Activated CD8-positive, alpha-beta memory T cell treated with anti-CD3 and anti-CD28 coated beads, Interleukin-2, amount 50 U/mL, for 24 hours (primary cell): Measurements from ENCODE around the gene C14orf132.
"Not testable (repeated sequence)": the region's sequence is repeated elsewhere in the genome, so short reads cannot be mapped to it uniquely, and the experiment has no call there.

Experiments
- DNase-seq: peaks from one replicate; pipeline ENCODE4 v3.0.0-alpha.2; 2020; ENCODE audit errors: extremely low read depth

Gene C14orf132

DNA sequence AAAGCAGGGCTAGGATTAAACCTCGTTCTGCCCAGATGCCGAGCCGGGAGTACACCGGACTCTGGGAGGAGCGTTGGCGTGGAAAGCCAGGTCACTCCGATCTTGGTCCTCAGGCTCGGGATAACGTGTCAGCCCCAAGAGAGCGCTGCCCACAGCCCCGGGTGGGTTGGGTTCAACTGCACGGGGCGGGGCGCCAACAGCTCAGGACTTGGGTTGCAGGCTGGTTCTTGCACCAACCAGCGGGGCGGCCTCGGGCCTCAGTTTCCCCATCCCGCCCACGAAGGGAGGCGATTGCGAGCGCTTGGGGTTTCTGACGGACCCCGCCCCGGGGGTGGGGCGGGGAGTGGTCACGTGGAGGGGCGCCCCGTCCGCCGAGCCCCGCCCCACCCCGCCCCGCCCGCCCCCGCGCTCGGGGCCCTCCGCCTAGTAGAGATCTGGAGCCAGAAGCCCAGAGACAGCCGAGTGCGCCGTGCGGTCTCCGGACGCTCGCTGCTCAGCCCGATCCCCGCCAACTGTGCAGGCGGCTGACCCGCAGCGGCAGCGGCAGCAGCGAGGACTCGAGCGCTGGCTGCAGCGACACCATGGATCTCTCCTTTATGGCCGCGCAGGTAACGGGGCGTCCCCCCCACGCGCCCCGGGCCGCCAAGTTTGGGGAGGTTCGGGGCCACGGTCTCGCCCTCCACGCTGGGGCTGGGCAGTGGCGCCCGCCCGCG, at the start of gene C14orf132:
C14orf132 (plus strand) TSS at position 443 of the 713 bp plus-strand sequence; CDS start at position 582, 139 bp downstream.
- DNase-seq, result no peak

DNA sequence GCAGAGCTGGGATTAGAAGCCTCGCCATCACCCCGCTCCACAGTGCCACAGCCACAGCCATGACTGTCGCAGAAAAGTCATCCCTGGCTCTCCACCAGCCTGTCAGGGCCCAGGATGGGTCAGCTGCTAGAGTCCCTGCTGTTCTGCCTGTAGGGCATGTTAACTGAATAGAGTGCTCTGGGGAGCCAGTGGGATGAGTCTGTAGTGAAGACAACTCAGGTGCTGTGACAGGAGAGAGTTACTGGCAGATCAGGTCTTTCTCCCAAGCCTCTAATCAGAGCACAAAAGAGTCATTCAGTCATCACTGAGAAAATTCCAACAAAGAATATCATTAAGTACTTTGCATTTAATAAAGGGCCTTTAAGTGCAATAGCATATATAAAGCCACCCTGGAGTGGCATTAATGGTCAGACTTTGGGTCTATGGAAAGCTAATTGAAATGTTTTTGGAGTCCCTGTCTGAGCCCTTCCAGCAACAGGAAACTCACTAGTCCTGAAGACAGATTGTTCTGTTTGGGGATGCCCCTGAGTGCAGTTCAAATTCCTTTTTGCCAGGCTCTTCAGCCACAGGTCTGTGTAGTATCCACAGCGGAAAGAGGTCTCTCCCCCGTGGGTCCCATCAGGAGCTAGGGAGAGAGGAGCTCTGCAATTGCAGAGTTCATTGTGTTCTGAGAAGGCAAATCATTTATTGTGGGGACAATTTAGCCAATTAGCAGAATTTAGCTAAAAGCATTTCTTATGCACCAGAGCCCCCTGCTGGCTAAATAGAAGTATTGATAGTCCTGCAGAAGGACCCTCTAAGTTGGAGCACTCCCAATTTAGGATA, 45.2 kb upstream of the C14orf132 start:
- no peak for DNase-seq

DNA sequence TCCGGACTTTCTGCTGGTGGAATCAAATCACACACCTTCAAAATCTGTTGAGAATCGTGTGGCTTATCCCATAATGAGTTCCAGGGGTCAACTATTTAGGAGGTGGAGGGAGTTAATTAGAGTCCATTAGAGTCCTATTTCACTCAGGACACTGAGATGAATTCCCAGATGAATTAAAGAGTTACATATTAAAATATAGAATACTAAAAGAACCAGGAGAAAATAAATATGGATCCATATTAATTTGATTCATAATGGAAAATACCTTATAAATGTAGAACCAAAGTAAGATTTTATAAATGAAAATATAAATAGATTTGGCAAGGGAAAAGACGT, 44.6 kb upstream of the C14orf132 start:
- DNase-seq, result no peak

DNA sequence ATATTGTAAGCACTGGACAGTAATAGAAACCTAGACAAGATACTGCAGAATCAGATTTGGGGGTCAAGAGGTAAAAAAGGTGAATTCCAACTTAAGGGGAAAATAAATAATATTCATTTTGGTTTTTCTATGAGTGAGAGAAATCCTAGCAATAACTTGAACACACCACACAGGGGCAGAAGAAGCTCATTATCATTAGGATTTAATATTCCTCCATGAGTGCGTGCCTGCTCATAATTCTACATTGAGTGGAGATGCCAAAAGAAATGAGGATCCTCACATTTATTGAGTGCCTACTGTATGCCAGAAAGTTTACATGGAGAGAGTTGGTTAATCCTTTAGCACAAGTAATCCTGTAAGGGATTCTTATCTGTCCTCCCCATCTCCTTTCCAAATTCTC, 40.5 kb upstream of the C14orf132 start:
- no peak for DNase-seq

GRCh38 chr14:96001866-96002497, 37.2 kb upstream of the C14orf132 start:
- DNase-seq, result no peak

DNA sequence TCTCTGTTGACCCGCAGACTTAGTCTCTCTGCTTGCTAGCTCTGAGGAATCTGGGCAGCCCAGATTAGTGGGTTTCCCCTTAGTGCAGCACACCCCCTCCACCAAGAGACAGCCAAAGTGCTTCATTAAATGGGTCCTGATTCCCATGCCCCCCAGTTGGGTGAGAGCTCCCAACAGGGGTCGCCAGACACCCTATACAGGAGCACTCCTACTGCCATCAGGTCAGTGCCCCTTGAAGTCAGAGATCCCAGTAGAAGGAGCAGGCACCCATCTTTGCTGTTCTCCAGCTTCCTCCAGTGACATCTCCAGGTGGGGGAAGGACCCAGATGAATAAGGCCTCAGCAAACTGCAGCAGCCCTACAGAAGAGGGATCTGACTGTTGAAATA, 36.7 kb upstream of the C14orf132 start:
- no peak for DNase-seq

DNA sequence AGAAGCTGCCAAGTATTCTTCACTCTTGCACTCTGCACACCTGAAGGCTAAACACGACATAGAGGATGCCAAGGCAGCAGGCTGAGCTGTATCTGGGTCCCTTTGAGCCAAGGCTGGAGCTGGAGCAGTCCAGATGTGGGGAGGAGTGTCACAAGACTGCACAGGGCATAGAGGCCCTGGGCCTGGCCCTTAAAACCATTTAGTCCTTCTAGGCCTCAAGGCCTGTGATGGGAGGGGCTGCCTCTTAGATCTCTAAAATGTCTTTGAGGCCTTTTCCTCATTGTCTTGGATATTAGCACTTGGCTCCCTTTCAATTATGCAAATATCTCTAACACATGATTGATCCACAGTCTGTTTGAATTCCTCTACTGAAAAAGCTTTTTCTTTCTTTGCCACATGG, 28.0 kb upstream of the C14orf132 start:
- no peak for DNase-seq

DNA sequence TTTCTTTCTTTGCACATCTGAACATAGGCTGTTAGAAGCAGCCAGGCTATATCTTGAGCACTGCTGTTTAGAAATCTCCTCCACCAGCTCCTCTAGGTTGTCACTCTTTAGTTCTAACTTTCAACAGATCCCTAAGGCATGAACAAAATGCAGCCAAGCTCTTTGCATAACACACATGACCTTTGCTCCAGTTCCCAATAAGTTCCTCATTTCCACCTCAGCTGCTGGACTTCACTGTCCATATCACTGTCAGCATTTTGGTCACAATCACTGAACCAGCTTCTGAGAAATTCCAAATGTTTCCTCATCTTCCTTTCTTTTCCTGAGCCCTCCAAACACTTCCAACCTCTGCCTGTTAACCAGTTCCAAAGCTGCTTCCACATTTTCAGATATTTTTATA, 27.6 kb upstream of the C14orf132 start:
- no peak for DNase-seq

DNA sequence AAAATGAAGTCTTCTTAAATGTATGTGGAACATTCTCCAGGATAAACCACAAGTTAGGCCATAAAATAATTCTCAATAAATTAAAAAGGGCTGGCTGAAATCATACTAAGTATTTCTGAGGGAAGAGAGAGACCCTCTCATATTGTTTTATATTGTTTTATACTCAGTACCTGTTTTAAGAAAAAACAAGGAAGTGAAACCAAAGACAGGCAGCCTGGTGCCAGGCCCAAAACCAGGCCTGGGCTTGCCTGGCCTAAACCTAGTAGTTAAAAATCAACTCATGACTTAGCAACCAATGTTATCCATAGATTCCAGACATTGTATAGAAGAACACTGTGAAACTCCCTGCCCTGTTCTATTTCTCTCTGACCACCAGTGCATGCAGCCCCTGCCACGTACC, 26.4 kb upstream of the C14orf132 start:
- not testable (repeated sequence) for DNase-seq

- no peak for DNase-seq
Measured at GRCh38 chr14:96014176-96014575, 25.0 kb upstream of the C14orf132 start.

DNA sequence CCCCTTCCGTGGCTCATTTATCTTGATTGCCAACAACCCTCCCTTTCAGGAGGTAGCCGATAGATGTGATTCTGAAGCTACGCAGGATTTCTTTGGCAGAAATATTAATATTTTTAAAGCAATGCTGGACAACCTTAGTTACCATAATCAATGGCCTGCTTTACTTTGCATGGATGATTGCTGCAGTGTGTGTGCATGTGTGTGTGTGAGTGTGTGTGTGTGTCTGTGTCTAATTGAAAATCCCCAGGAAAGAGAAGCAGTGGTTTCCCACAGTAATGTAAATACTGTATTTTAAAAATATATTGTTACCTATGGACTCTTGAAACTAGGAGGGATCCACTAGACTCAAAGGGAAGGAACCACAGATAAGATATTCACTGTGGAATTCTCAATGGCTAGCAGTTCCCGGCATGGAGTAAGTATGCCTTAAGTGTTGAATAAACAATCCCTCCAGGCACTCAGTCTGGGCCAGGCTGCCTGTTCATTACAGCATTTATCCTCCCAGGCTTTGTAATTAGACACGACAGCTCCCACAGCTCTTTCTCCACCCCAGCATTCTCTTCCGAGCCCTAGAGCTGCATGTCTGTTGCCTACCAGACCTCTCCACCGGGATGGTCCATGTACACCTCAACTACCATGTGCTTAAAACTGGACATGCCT, 22.5 kb upstream of the C14orf132 start:
- DNase-seq, result no peak

DNA sequence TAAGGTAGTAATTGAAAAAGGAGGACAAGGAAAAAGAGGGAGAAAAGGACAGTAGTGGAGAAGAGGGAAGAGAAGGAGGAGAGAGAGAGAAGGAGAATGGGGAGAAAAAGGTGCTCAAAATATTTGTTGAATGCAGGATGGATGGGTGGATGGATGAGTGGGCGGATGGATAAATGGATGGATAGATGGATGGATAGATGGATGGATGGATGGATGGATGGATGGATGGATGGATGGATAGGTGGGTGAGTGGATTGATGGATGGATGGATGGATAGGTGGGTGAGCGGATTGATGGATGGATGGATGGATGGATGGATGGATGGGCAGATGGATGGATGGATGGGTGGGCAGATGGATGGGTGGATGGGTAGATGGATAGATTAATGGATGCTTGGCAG, 21.3 kb upstream of the C14orf132 start:
- no peak for DNase-seq

DNA sequence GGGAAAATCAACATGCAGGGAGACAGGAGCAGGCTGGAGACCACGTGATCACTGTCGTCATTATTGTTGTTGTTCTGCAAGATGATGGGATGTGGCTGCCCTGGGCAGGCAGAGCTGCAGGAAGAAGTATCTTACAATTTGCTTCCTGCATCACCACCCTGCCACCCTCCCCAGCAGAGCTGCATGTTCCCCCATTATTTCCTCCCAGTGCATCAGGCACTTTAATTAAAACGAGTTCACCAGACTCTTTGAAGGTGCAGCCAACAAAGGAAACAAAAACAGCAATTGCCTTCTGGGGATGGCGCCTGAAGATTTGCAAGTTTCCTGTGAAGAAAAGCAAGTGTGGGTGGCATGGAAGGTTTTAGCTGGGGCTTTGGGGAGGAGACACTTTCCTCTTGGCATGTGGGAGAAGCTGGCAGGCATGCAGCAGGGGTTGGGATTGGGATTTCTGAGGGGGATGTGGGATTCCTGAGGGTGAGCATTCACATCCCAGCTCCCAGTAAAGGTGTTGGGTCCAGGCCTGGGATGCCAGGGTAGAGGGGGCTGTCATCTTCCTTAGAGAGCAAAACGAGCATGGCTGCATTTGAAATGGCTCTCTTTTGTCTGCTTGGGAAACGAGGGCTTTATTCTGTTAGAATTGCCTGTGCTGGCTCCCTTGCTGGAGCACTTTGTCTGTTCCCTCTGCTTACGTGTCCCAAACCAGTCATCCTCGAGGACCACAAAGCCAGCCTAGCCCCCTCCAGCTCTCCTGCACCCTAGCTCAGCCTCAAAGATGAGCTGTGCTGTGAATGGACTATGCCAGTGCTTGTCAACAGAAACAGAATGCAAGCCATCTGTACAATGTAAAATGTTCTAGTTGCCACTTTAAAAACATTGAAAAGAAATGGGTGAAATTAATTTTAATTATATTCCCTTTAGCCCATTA, 11.5 kb upstream of the C14orf132 start:
- no peak for DNase-seq

DNA sequence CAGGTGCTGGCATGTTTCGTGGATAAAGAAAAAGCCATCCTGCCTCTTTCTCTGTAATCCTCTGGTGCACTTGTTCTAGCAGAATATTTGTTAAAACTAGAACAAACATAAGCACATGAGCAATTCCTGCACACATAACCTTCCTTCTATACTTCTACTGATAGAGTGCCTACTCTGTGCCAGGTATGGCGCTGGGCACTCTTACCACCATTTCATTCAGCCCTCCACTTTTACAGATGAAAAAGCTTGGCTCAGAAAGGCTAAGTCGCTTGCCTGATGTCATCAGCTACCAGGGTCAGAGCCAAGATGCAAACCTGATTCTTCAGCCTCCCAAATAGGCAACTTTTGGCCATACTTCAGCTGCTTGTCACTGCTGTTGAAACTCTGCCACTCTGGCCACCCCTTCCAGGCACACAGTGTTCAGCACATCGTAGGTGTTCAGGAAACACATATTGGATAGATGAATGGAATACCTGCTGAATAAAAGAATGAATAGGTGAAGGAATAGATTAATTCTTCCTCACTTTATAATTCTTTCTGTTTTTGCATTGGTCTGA, 10.0 kb upstream of the C14orf132 start:
- no peak for DNase-seq

DNA sequence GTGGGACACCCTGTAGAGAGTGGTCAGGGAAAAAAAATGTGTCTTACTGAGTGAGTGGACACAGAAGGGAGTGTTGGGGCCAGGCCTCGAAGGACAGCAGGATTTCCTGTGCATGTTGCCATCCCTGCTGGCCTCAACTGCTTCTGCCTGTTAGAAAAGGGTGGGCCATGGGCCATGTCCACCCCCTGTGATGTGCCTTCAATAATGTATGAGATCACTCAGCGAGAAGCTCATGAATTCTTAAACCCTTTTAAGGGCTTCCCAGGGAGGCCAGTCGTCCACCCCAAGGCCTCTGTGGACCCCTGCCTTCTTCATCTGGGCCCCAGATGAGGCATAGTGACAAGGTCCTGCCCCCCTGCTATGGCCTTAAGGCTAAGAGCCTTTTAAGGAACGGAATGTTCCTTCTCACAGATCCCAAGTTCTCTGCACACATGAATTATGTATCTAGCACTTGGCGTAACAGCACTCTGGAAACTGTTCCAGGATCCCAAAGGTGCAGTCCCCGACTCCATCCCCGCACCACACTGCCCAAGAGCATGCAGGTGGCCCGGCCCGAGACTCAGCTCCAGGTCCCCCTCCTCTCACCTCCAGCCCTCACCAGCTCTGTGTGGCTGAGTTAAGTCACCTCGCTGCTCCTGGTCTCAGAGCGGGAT, 8.9 kb upstream of the C14orf132 start:
- DNase-seq, result no peak

- no peak for DNase-seq
Measured at GRCh38 chr14:96031691-96032090, 7.5 kb upstream of the C14orf132 start.

DNA sequence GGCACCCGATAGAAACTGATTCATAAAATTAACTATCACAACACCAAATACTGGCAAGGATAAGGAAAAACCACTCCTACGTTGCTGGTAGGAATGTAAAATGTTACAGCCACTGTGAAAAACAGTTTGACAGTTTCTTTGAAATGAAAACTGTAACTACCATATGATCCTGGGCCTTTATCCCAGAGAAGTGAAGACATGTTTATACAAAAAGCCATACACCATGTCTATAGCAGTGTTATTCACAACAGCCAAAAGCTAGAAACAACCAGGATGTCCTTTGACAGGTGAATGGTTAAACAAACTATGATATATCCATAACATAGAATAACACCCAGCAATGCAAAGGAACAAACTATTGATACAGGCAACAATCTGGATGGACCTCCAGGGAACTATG, 3.7 kb upstream of the C14orf132 start:
- no peak for DNase-seq

DNA sequence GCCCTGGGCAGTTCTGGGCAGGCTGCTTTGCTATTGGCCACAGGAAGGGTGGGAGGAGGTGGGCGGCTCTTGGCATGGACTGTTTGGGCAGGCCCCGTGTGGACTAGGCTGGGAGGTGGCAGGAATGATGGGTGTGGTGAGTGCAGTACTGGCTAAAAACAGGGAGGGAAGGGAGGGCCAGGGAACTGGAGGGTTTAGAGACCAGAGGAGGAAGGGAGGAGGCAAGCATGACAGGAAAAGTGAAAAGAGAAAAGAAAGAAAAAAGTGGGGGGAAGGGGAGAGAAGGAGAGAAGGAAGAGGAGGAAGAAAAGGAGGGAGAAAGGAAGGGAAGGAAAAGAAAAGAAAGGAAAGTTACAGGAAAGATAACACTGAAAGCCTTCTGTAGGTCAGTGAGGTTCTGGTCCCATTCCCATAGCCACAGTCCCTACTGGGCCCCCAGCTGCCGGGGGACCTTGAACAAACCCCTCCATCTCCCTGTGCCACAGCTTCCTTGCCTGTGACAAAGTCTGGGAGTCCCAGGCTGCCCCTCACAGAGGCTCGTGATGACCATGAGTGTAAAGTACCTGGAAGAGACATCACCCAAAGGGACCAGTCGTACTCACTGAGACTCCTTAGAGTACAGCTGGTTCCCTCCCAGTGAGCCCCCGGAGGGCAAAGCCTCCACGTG, 1.1 kb upstream of the C14orf132 start:
- no peak for DNase-seq

DNA sequence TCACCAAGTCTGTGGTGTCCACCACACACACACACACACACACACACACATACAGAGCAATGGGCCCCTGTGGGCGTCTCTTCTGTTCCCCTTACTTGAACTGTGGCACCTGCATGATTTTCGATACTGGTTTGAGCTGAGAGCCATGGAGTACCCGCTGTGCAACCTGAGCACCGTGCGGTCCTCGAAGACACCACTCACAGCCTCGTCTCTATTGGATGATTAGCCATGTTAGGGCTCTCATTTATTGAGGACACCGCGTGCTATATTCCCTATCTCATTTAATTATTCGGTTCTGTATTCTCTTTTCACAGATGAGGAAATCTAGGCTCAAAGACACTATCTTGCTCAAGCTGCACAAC, 623 bp upstream of the C14orf132 start:
- DNase-seq, result no peak
